ENCODE measurements around the gene CBX7.
A peak's percentile ranks its signal among the peaks of the same experiment; 100 is the strongest.

The CBX7 gene

GRCh38 chr22:39146256-39147101 lies 6.0 kb downstream of the CBX7 start:
- no peak for DNase-seq

- DNase-seq, result peak; percentile 36
Measured at GRCh38 chr22:39144101-39144767, 8.2 kb downstream of the CBX7 start.

GRCh38 chr22:39142088-39142680 lies 10.3 kb downstream of the CBX7 start:
- no peak for DNase-seq

- no peak for DNase-seq
Measured at GRCh38 chr22:39139933-39140332, 12.5 kb downstream of the CBX7 start.

- no peak for DNase-seq
Measured at GRCh38 chr22:39138357-39138997, 14.0 kb downstream of the CBX7 start.

GRCh38 chr22:39136317-39136716 lies 16.2 kb downstream of the CBX7 start:
- no peak for DNase-seq

- DNase-seq, result peak; percentile 41
Measured at GRCh38 chr22:39135092-39135896, 17.2 kb downstream of the CBX7 start.

- DNase-seq, result no peak
Measured at GRCh38 chr22:39134366-39135091, 18.0 kb downstream of the CBX7 start.

- no peak for DNase-seq
Measured at GRCh38 chr22:39133871-39134270, 18.6 kb downstream of the CBX7 start.

GRCh38 chr22:39132871-39133524 lies 19.5 kb downstream of the CBX7 start:
- DNase-seq, result no peak

- no peak for DNase-seq
Measured at GRCh38 chr22:39132281-39132680, 20.2 kb downstream of the CBX7 start.

- DNase-seq, result no peak
Measured at GRCh38 chr22:39130892-39131855, 21.3 kb downstream of the CBX7 start.

- no peak for DNase-seq
Measured at GRCh38 chr22:39130152-39130704, 22.3 kb downstream of the CBX7 start.

GRCh38 chr22:39129746-39130145 lies 22.7 kb downstream of the CBX7 start:
- DNase-seq, result no peak

GRCh38 chr22:39129081-39129480 lies 23.4 kb downstream of the CBX7 start:
- no peak for DNase-seq

GRCh38 chr22:39128508-39128907 lies 24.0 kb downstream of the CBX7 start:
- DNase-seq, result no peak

GRCh38 chr22:39125622-39126021 lies 26.9 kb downstream of the CBX7 start:
- no peak for DNase-seq

- DNase-seq, result no peak
Measured at GRCh38 chr22:39123751-39124581, 28.5 kb downstream of the CBX7 start.
